Activated T-helper 1 cell treated with anti-CD3 and anti-CD28 coated beads, Interleukin-12 subunit alpha, Interleukin-12 subunit beta, Interleukin-2, Interleukin-4 antibody, amounts not matched to agents 30 ng/mL and 10 ng/mL and 1 ng/mL, durations not matched to agents 14 hours and 24 hours and 36 hours (primary cell): ENCODE data around the gene RIT1. TPM values are rescaled to one million over a fixed set of nuclear protein-coding genes. Genes with fewer than 3 reads are reported as not detected.

Experiments used
- DNase-seq: peaks from one replicate; pipeline ENCODE4 v3.0.0; 2021; ENCODE audit warnings: low spot score
- H3K27ac Mint-ChIP-seq: one replicate; pipeline ENCODE4 v1.8.0; 2021; ENCODE audit warnings: mild to moderate bottlenecking, mixed read lengths
- H3K27me3 Mint-ChIP-seq: one replicate; pipeline ENCODE4 v1.8.0; 2022; ENCODE audit warnings: mild to moderate bottlenecking, moderate library complexity, mixed read lengths; ENCODE audit not compliant: insufficient read depth
- H3K36me3 Mint-ChIP-seq: one replicate; pipeline ENCODE4 v1.8.0; 2021; ENCODE audit warnings: low read depth, mixed read lengths
- H3K4me1 Mint-ChIP-seq: one replicate; pipeline ENCODE4 v1.8.0; 2021; ENCODE audit warnings: low read depth, mixed read lengths
- H3K4me3 Mint-ChIP-seq: one replicate; pipeline ENCODE4 v1.8.0; 2021; ENCODE audit warnings: mild to moderate bottlenecking, moderate library complexity, mixed read lengths
- H3K9me3 Mint-ChIP-seq: one replicate; pipeline ENCODE4 v1.8.0; 2021; ENCODE audit warnings: mixed read lengths
- intact Hi-C: fragments of 100-400 bp; cut with micrococcal nuclease; formaldehyde crosslinking; loops from one replicate; pipeline ENCODE4 v1.15.1; 2024
- total RNA-seq: library from RNA; stranded (reverse); gene quantifications from 2 replicates; pipeline ENCODE4 v1.2.3, GENCODE V29; 2022

The RIT1 gene
- total RNA-seq, 1 donor from 2014 or later = 22.3 TPM

DNA sequence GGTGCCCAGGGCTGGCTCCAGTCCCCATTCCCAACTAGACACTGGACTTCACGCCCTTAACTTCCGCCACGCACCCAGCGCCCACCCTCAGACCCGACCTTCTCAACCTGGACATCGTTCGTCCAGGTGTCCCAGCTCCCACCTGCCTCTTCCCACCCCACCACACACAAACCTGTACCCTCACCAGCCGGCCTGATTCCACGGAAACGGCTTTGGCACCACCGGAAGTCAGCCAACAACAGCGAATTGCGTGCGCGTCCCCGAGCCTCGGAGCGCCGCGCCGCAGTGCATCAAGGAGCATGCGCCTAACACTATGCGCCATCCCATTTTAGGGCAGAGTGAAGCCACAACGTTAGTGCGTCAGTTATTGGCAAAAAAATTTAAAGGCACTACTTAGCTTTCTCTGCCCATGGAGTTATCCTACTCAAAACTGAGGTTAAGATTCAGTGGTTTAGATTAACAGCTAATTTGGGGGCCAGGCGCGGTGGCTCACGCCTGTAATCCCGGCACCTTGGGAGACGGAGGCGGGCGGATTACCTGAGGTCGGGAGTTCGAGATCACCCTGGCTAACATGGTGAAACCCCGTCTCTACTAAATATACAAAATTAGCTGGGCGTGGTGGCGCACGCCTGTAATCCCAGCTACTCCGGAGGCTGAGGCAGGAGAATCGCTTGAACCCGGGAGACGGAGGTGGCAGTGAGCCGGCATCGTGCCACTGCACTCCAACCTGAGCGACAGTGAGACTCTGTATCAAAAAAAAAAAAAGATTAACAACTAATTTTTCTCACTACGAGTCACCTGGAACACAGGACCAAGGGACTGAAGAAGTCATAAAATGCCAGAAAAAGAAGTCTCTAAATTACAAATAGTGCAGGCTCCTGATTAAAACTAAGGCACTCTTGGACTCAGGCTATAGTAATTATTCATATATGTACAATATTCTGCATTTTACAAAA lies 53.9 kb downstream of the RIT1 start, which contains the start of gene GON4L:
Gene GON4L (minus strand): TSS at position 240 of the 956 bp plus-strand sequence. CDS start 3,434 bp downstream, outside the sequence.
- Mint-ChIP-seq H3K9me3 (no peaks in the 10 kb centered on the region), H3K4me1 (peaks cover 58% of the 10 kb centered on the region), H3K27me3 (no peaks in the 10 kb centered on the region), H3K4me3 (peak within 1 kb of the TSS; percentile 99), H3K36me3 (peaks cover 26% of the 10 kb centered on the region), H3K27ac (peak within 1 kb of the TSS; percentile 98)
- intact Hi-C loops = loop anchor here (1.0 to 10.0 kb wide), 7 partner anchors 36 to 885 kb away; partner anchors contain the start of genes DAP3, FDPS, MEF2D and MRPL24
- peak; percentile 88 for DNase-seq

DNA sequence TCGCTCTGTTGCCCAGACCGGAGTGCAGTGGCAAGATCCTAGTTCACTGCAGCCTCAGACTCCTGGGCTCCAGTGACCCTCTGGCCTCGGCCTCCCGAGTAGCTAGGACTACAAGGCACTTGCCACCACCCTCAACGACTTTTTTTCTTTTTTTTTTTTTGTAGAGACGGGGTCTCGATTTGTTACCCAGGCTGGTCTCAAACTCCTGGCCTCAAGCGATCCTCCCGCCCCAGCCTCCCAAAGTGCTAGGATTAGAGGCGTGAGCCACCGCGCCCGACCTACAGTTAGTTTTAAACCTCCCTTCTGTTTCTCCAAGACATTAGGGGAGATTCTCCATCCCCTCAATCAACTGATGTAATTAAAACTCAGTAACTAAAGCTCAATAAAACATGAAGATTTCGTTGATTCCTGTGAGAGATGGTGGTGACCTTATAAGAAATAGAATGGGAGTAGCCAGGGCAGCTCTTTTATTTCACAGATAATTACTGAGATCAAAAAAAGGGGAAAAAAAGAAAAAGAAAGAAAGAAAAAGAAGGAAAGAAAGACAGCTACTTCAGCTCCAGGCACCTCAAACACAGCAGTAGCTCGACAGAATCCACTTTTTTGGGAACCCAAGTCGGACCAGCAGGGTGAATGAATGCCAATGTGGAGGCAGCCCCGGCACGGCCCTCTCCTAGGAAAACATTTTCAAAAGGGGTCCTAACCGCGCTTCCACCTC lies 54.7 kb downstream of the RIT1 start:
- Mint-ChIP-seq H3K36me3 (peaks cover 28% of the 10 kb centered on the region), H3K4me3 (peak overlapping the region; percentile 99), H3K4me1 (peaks cover 63% of the 10 kb centered on the region), H3K9me3 (no peaks in the 10 kb centered on the region), H3K27ac (peak overlapping the region; percentile 98), H3K27me3 (no peaks in the 10 kb centered on the region)
- intact Hi-C loops = loop anchor here (2.0 to 10.0 kb wide), 4 partner anchors 168 to 886 kb away; partner anchors contain the start of genes DAP3, MEF2D, MRPL24 and SLC25A44
- DNase-seq = peak; percentile 6

DNA sequence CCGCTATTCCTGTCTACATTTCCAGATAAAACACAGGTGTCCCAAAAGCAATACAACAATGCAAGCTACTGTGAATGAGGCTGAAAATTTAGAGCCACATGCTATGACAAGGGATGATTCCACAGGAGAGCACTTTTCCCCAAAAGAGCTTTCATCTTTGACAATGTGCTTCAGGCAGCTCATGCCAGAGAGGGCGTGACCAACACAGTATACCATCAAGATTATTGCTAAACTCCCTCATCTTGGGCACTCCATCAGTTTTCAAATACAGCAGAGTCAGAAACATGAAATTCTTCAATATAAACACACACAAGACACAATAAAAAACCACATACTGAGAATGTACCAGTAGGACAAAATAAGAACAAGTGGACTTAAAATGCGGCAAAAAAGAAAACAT lies 60.8 kb downstream of the RIT1 start:
- H3K27ac Mint-ChIP-seq = no peak overlapping the region
- no peak for DNase-seq
- H3K4me3 Mint-ChIP-seq = peak overlapping the region; percentile 19
- H3K27me3 Mint-ChIP-seq = no peaks in the 10 kb centered on the region
- H3K36me3 Mint-ChIP-seq = peaks cover 43% of the 10 kb centered on the region
- intact Hi-C loops = loop anchor here (10.0 kb wide), 2 partner anchors 344 to 654 kb away; partner anchors contain the start of genes MEF2D and SLC25A44
- no peaks in the 10 kb centered on the region for H3K9me3 Mint-ChIP-seq
- H3K4me1 Mint-ChIP-seq = peaks cover 43% of the 10 kb centered on the region

DNA sequence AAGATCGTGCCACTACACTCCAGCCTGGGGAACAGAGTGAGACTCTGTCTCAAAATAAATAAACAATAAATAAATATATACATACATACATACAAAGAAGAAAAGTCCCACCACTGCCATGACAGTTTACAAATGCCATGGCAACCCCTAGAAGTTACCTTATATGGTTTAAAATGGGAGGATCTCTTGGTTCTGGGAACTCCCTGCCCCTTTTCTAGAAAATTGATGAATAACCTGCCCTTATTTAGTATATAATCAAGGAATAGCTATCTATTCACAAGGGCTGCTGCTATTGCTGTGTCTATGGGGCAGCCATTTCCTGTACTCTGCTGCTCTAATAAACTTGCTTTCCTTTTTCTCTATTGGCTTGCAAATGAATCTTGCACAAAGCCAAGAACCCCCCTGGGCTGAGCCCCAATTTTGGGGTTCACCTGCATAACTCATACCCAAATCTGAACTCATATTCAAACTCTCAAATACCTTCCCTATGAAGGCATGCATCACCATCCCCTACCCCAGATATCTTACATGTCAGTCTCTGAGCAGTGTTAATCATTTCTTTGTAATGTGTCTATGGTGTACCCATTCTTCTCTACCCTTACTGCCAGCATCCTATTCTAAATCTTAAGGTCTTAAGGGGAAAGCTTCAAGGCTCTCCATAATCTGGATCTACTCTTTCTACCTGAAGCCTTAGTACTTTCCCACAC lies 63.2 kb downstream of the RIT1 start:
- H3K36me3 Mint-ChIP-seq = peaks cover 44% of the 10 kb centered on the region

More for the DNA sequence above, 63.2 kb downstream of the RIT1 start:
- H3K27ac Mint-ChIP-seq = peak overlapping the region; percentile 7
- no peak for DNase-seq
- no peaks in the 10 kb centered on the region for H3K27me3 Mint-ChIP-seq
- no peak overlapping the region for H3K4me3 Mint-ChIP-seq
- intact Hi-C loops = no loop called here
- H3K9me3 Mint-ChIP-seq = no peaks in the 10 kb centered on the region
- H3K4me1 Mint-ChIP-seq = peaks cover 45% of the 10 kb centered on the region

Other genes with a start within 250 kb of the RIT1 start
- 62.2 and 64.4 TPM in 2 replicates for gene YY1AP1, start 222.6 kb downstream of the RIT1 start, total RNA-seq
- 183 and 196 TPM in 2 replicates for gene DAP3, start 222.3 kb downstream of the RIT1 start, total RNA-seq
- gene GON4L, start 54.1 kb downstream of the RIT1 start, total RNA-seq = 66.7 and 70.0 TPM in 2 replicates
- gene SYT11, start 51.8 kb downstream of the RIT1 start, total RNA-seq = 25.7 and 26.8 TPM in 2 replicates
- 80.1 and 81.8 TPM in 2 replicates for gene KHDC4, start 23.1 kb upstream of the RIT1 start, total RNA-seq
- 0.16 TPM in 1 of 2 replicates, not detected in the other for gene RXFP4, start 30.3 kb upstream of the RIT1 start, total RNA-seq
- gene ARHGEF2, start 67.2 kb upstream of the RIT1 start, total RNA-seq = 221 and 222 TPM in 2 replicates
- 195 TPM in 2 replicates for gene SSR2, start 109.6 kb upstream of the RIT1 start, total RNA-seq
- 59.5 and 64.5 TPM in 2 replicates for gene UBQLN4, start 142.4 kb upstream of the RIT1 start, total RNA-seq
- gene LAMTOR2, start 143.4 kb upstream of the RIT1 start, total RNA-seq = 66.8 and 67.1 TPM in 2 replicates
- 0.18 TPM in 1 of 2 replicates, not detected in the other for gene RAB25, start 149.8 kb upstream of the RIT1 start, total RNA-seq
- gene MEX3A, start 171.1 kb upstream of the RIT1 start, total RNA-seq = 0.27 and 0.41 TPM in 2 replicates
- 80.1 and 84.1 TPM in 2 replicates for gene LMNA, start 203.4 kb upstream of the RIT1 start, total RNA-seq
- 8.8 and 9.0 TPM in 2 replicates for gene SEMA4A, start 242.2 kb upstream of the RIT1 start, total RNA-seq